AG20443 (cell line): ENCODE measurements around the gene SPATC1L.
"Not testable (repeated sequence)": the region's sequence is repeated elsewhere in the genome, so short reads cannot be mapped to it uniquely, and the experiment has no call there.

ENCODE experiments used
- DNase-seq: peaks from one replicate; pipeline ENCODE4 v3.0.0; 2012; ENCODE audit warnings: low spot score, mixed read lengths

Gene SPATC1L

DNA sequence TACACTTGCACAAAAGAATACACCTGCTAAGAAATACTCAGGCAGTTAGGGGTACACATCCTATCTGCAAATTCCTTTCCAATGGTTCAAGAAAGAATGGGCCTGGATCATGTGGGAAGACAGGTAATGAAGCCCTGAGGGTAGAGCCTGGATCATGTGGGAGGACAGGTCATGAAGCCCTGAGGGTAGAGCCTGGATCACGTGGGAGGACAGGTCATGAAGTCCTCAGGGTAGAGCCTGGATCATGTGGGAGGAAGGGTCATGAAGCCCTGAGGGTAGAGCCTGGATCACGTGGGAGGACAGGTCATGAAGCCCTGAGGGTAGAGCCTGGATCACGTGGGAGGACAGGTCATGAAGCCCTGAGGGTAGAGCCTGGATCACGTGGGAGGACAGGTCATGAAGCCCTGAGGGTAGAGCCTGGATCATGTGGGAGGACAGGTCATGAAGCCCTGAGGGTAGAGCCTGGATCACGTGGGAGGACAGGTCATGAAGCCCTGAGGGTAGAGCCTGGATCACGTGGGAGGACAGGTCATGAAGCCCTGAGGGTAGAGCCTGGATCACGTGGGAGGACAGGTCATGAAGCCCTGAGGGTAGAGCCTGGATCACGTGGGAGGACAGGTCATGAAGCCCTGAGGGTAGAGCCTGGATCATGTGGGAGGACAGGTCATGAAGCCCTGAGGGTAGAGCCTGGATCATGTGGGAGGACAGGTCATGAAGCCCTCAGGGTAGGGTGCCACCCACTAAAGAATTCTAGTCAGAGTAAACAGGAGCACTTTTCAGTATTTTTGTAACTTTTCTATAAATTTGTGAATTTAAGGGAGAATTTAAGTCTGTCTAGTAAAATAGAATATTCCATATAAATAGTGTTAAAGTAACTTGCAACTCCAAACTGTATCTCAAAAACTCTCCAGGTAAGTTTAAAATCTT lies 16.9 kb upstream of the SPATC1L start:
- not testable (repeated sequence) for DNase-seq

DNA sequence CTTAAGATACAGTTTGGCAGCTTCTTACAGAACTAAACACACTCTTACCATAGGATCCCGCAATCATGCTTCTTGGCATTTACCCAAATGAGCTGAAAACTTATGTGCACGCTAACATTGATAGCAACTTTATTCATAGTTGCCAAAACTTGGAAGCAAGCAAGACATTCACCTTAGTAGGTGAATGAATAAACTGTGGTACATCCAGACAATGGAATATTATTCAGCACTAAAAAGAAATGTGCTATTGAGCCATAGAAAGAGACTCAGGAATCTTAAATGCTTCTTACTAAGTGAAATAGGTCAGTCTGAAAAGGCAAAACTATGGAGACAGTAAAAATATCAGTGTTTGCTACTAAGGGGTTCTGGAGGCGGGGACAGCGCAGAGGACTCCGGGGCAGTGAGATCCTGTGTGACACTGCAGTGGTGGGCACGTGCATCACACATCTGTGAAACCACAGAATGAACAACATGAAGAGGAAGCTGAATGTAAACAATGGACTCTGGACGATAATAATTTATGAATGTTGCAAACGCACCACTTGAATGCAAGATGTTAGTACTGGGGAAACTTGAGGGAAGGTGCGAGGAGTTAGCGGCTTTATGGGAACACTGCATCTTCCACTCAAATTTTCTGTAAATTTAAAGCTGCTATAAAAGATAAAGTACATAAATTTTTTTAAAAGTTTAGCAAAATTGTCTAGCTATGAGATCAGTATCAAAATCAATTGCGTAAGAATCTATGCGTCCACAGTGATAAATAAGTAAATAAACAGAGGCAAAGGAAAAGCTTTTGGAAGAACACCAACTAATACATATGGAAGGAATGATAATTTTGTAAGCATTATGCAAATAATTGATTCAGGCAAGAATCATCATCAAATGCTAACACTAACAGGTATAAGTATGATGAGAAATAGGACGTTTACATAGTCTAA lies 15.4 kb upstream of the SPATC1L start:
- no peak for DNase-seq

DNA sequence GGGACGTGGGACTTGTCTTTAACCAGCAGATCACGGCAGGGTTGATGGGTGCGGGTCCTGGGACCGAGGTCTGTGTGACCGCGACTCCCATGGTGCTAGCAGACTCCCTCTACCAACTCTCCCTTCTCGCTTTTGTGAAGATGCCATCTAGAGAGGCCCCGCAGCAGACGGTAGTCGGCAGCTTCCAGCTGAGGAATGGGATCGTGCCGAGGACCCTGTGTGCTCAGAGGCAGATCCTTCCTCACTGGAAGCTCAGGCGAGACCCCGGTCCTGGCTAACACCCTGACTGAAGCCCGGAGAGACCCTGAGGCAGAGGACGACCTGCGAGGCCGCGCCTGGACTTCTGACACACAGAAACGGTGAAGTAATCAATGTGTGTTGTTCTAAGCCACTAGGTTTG lies 12.5 kb upstream of the SPATC1L start:
- DNase-seq, result no peak

DNA sequence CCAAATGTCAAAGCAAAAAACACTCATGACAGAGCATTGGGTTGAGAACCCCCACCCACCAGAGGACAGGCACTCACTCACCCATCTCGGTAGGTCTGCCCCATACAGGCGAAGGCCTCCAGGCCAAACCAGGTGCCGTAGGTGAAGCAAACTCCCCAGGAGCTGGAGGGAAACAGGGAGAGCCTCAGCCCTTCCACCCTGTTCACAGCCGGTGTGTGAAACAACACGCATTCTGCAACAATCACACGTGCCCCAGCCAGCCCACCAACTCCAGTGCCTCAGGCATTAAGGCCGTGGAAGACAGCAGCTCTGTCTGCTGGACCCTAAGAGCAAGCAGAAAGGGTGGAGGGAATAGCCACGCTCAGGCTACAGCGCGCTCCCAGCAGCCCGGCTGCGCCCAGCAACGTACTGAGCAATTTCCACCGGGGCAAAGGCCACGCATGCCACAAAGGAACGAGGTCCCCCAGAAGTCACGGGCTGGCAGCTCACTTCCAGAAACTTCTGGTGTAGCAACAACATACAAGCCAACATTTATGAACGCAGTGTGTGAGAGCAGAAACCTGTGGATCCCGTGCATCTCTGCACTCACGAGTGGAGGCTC lies 11.4 kb upstream of the SPATC1L start:
- DNase-seq, result no peak

DNA sequence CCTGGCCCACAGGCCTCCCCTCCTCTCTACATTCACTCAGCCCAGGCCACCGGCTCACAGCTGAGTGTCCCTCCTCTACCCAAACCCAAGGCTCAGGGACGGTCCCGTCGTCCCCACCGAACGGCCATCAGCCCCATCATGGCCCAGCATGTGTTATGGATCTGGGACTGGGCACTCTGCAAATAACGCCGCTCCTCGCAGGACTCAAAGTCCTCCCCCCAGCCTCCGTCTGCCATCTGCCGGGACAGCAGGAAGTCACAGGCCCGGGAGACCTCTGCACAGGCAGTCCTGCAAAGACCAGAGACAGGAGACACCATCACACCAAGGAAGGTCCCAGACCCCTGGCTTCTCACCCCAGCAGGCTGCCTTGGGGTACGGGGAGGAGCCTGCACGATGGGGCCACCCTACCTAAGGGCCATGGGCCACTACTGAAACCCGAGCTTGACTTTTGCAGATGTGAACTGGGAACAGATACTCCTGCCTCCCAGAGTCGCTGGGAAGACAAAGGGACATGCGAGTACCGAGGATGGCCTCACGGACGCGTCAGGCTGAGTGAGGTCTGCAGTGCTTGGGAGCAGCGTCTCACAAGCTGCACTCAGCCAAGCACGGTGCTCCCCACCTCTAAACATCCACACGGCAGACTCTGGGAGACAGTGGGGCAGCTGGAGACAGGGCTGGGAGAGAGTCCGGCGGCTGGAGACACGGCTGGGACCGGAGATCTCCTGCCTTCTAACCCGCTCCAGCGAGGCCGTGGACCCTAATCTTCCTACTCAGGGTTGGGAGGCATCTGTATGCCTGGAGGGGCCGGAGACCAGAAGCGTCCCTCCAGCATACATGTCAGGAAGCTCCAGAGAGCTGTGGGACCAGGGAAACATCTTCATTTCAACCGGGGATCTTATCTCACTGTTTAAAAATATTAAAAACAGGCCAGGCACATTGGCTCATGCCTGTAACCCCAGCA lies 10.4 kb upstream of the SPATC1L start:
- no peak for DNase-seq

DNA sequence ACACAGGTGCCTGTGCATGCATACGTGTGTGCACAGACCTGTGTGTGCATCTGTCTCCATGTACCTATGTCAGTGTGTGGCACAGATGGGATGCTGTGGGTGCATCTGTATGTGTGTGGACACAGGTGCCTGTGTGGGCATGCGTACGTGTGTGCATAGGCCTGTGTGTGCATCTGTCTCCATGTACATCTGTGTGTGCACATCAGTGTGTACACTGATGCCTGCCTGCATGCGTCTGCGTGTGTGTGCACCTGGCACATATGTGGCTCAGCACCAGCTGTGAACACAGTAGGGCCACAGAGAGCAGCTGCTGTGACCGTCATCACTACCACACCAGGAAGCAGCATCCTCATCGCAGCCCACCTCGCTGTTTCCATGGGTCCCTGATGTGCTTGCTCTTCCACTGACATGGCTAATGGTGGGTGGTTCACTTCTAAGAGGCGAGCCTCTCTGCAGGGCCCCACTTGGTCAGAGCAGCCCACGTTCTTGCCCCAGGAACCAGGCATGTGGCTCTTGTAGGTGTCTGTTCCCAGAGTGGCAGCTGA lies 9.6 kb upstream of the SPATC1L start:
- DNase-seq, result no peak

DNA sequence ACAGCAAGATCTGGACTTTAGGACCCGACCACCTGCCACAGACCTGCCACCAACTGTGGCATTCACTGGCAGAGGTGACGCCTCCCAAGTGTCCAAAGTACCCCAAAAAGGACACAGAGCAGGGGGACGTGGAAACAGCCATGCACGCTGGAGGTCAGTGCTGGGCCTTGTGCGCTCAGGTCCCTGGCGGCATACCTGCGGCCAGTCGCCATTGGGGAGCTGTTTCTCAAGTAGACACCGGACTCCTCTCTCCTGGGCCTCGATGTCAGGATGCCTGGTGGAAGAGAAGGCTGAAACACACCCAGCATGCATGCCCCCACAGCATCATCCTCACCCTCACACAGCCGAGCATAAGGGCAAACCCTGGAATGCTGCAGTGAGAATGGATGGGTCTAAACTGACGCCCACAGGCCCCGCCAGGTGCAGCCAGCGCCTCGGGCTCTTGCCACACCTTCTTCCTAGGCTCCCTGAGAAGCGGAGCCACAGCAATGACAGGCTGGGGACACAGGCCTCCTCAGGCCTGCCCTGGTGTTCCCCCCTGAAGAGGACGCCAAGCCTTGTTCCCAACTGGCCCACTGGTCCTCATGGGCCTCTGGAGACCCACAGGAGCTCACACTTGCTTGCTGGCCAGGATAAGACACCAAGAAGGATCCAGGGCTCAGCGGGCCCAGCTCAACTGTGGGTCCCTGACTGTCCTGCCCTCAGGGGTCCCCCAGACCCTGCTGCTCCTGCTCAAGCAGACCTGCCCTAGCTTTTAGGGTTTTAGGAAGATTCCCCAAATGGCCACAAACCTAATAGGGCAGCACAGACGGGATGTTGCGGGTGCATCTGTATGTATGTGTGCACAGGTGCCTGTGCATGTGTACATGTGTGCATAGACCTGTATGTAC lies 7.7 kb upstream of the SPATC1L start:
- DNase-seq, result no peak

DNA sequence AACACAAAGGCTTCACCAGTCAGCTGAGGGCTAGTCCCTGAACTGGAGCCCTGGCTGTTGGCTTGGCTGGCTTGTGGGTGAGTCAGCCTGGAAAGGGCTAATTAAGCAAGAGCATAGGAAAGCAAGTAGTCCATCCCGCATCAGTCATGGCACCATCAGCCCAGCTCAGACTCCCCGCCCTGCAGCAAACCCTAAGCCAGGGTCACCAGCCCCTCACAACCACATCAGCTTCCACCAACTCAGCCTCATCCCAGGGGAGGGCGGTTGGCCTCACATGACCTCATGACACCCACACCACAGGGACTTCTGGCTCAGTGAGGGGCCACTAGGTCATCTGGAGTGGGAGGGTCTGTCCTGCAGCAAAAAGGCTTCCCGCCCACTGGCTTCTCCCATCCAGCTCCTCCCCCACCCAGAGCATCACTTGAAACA lies 7.0 kb upstream of the SPATC1L start:
- peak; percentile 92 for DNase-seq

DNA sequence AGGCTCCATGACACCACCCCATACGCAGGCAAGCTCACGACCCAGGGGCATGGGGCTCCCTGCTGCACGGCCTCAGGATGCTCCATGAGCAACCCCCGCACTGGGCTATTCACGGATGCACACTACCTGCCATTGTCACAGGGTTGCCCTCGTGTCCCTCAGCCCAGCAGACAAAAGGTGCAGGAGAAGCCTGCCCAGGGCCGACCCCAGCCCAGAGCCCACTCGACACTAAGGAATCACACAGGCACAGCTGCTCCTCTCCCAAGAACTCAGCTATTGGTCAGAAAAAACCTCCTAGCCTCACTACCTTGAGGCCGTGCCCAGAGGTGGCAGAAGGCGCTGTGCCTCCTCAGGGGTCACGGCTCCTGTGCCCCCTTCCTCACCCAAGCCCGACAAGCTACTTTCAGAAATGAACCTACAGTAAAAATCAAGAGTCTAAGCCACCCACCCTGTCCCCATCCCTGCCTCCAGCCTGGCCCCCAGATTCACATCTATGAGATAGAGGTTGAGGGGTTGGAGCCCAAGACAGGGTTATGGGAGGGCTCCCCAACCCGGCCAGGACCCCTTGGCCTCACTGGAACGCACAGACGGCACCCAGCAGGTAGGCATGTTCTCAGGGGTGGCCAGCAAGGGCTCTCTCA lies 6.4 kb upstream of the SPATC1L start:
- no peak for DNase-seq

DNA sequence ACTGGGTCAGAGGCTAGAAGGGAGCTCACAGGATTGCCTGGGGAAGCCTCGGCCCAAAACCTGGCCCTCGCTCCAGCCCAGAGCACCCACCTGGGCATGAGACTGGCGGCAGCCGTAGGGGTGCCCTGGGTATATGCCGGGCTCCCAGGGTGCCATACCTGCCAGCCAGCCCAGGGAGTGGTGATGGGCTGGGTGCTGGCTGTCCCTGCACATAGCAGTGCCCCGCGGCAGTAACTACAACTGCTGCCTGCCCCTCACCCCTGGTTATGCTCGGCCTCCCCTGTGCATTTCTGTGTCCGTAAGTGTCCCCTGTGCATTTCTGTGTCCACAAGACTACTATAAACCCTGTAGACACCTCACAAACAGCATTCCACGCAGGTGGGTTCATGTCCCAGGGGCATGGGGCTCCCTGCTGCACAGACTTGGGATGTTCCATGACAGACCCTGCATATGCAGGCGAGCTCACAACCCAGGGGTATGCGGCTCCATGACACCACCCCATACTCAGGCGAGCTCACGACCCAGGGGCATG lies 5.8 kb upstream of the SPATC1L start:
- DNase-seq, result no peak

DNA sequence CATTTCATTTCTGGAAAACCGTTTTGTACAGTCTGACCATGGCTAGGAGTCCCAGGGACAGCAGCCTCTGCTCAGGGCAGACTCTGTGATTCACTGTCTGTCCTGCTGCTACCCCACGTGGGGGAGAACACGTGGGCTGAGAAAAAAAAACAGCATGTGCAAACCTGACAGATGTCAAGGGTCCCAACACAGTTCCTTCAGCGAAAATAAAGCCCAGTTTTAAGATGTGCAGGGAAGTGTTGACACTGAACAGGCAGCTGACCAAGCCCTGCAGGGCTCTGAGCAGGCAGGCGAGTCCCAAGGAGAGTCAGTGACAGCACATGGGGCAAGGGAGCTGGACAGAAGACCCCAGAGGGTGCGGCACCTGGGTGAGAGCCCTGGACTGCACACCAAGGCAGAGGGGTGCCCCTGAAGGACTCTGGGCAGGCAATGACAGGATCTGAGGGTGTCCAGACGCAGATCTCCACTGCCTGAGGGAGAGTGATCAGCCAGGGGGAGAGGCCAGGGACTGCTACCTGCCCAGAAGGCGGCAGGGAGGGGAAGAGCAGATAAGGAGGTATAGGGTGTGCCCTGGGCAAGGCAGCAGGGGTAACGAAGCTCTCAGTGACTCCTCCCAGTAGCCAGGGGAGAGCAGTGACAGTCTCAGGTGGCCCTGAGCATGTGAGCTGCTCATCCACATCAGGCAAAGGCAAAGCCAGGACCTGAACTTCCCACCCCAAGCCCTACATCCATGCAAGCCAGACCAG lies 5.1 kb upstream of the SPATC1L start:
- peak; percentile 64 for DNase-seq

DNA sequence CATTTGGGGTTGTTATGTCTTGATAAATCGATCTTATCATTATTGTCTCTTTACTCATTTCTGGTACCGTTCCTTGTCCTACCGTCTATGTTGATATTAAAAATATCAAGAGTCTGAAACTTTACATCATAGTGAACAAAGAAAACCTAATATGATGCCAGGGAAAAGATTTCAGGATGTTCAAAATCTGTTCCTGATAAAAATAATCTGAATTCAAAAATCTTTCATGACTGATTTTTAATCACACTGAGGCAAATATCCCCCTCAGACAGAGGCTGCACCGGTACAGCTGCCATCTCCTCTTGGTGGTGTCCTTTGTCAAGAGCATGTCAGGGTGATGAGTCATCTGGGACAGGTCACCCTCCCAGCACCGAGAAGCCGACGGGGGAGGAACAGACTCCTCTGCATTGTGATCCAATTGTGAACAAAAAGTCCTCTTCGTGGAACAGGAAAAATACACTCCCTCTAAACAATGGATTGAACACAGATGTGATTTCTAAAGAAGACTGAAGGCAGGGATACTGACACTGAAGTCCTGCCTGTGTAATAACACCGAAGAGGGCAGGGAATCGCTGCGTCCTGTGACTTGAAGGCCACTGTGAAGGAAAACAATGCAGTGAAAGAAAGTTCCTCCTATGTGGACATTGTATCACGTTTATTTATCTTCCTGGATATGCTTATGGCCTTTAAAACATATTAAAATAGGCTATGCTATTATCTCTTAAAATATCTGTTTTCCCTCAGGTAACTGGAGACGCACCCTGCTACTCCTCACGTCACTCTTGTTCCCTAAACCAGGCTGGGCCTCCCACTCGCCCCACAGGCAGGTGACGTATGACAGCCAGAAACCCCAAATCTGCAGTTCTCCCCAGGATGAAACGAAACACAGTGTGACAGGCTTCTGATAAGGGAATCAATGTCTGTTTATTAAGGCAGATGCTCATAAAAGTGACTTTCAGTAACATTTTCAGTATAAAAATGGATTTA lies 4.3 kb upstream of the SPATC1L start:
- DNase-seq, result peak; percentile 61

DNA sequence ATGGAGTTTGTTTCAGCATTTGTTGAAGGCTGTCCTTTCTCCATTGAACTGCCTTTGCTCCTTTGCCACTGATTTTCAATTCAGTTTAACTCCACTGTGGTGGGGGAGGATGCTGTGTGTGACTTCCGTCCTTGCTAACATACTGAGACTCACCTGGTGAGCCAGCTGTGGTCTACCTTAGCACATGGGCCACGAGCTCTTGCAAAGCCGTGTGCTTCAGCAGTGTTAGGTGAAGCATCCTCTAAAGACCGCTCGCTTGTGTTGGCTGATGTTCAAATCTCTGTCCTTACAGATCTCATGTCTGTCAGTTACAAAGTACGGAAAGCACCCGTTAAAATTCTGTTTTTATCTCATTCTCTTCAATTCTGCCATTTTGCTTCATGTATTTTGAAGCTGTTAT lies 3.6 kb upstream of the SPATC1L start:
- no peak for DNase-seq

DNA sequence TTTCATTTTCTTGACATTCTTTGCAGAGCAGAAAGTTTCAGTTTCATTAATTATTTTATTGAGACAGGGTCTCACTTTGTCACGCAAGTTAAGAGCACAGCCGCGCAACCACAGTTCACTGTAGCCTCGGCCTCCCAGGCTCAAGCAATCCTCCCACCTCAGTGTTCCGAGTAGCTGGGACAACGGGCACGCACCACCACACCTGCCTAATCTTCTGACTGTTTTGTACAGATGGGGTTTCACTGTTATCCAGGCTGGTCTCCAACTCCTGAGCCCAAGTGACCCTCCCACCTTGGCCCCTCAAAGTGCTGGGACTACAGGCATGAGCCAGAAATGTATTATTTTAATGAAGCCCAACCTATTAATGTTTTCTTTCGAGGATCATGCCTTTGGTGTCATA lies 3.0 kb upstream of the SPATC1L start:
- DNase-seq, result no peak

DNA sequence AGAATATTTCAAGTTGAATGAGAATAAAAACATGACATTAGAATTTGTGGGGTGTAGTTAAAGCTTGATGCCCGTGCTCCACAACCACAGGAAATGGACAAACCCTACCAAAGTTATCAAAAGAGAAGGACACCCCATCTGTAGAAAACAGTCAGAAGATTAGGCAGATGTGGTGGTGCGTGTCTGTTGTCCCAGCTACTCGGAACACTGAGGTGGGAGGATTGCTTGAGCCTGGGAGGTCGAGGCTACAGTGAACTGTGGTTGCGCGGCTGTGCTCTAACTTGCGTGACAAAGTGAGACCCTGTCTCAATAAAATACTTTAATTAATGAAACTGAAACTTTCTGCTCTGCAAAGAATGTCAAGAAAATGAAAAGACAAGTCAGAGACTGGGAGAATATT lies 1.5 kb upstream of the SPATC1L start:
- DNase-seq, result no peak

DNA sequence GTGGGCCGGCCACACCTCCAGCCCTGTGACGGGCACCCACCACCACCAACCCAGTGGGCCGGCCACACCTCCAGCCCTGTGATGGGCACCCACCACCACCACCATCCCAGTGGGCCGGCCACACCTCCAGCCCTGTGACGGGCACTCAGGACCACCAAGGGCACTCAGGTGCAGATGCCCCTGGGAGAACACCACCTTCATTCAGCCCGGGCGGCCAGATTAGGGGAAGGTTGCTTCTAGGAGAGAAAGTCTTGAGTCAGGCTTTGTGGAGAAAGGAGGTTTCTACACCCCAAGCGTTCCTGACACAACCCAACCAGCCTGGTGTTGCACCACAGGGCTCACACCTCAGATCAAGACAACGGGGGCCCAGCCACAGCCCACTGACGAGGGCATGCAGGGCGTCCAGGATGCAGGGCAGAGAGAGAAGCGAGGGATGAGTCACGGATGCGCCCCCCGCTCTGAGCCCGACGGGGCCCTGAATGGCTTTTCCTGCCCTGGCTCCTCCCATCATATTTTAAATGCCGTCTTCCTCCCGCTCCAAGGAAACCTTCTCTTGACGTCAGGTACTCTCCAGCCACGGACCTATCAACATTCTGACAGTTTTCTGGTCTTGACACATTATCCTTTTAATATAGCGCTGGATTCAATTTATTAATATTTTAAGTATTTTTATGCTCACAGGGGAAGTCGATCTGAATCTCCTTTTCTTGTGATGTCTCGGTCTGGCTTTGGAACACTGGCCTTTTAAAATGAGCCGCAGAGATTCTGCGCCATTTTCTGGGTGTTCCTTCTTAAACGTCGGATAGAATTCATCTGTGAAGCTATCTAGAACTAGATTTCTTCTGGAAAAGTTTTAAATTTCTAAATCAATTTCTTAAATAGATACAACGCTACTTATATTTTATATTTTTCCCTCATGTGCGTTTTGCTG lies 631 bp upstream of the SPATC1L start:
- DNase-seq, result peak; percentile 81
